ENCODE data around the gene TPMT. TPM values are rescaled to one million over a fixed set of nuclear protein-coding genes. Genes with fewer than 3 reads are reported as not detected.

The TPMT gene
- total RNA-seq, 1 experiment from 2014 or later: 9.7 TPM

DNA sequence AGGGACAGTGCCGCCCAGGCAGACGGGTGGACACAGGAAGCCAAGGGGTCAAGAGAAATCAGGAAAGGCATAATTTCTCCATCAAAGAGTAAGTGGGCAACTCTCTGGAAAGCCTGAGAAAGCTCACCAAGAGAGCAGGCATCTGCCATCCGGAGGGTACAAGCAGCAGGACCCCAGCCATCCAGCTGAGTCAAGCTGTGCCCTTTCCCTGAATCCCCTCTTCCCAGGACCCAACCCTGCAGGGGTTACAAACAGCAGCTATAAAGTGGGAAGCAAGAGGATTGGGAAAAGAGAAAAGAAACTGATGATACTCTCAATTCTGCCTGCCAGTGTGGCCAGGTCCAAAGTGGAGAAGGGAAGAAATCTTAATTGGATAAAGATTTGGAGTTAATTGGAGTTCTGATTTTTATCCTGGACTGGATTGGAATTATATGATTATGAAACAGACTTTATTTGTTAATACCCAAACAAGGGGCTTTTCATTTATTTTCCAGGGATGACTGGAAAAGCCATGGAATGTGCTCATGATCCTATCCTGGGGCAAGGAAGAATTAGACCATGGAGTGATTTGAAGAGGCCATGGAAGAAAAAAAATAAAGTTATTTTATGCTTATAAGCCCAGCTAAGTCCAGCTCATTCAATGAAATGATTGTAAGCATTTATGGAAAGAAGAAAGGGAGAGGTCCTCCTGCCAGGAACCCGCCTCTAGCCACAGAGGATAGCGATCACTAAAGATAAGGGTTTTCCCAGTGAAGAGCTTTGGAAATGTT is 67.3 kb downstream of the TPMT start:
- CTCF ChIA-PET: no interaction called here
- H3K27ac ChIP-seq (ENCODE audit: low read length): no peak overlapping the region
- H3K9me3 ChIP-seq (ENCODE audit: control insufficient read depth, insufficient read depth, low read depth, low read length): no peaks in the 10 kb centered on the region
- H3K36me3 ChIP-seq (ENCODE audit: control insufficient read depth, insufficient read depth, low read length): no peaks in the 10 kb centered on the region
- H3K4me1 ChIP-seq (ENCODE audit: control insufficient read depth, insufficient read depth, low read length): no peaks in the 10 kb centered on the region
- H3K27me3 ChIP-seq (ENCODE audit: control insufficient read depth, insufficient read depth, low read length): no peaks in the 10 kb centered on the region
- in situ Hi-C loops (cut with HindIII; ENCODE audit: low pct_unique_long_range_greater_than_20kb, low sequenced_read_pairs) (no loop called here), intact Hi-C loops (cut with micrococcal nuclease; ENCODE audit: unreplicated experiment) (no loop called here)
- POLR2A ChIA-PET: interaction anchor here (0.6 kb wide), 2 partner anchors 20 to 386 kb away, joined by 3 to 4 read pairs; no protein-coding TSS in a partner anchor
- no peak for DNase-seq (ENCODE audit: low read depth, low spot score)
- BruUV-seq (replicated peaks): no TSS peak
- no peak overlapping the region for H3K4me3 ChIP-seq (ENCODE audit: low read depth in 2 of 2, low read length in 2 of 2)
- TF ChIP-seq TCF7L2 (IDR thresholded peaks at IDR 0.05; ENCODE audit: low read depth, low read length) (no peak), REST (IDR thresholded peaks at IDR 0.05; ENCODE audit: insufficient read depth in 1 of 2, low read depth in 2 of 2, low read length in 1 of 2) (no peak), SIN3A (IDR thresholded peaks at IDR 0.05; ENCODE audit: borderline replicate concordance, insufficient read depth, low read depth, low read length) (no peak), POLR2AphosphoS5 (IDR thresholded peaks at IDR 0.05; ENCODE audit: low read depth, low read length) (no peak)
- TF ChIP-seq, protein P1, sequence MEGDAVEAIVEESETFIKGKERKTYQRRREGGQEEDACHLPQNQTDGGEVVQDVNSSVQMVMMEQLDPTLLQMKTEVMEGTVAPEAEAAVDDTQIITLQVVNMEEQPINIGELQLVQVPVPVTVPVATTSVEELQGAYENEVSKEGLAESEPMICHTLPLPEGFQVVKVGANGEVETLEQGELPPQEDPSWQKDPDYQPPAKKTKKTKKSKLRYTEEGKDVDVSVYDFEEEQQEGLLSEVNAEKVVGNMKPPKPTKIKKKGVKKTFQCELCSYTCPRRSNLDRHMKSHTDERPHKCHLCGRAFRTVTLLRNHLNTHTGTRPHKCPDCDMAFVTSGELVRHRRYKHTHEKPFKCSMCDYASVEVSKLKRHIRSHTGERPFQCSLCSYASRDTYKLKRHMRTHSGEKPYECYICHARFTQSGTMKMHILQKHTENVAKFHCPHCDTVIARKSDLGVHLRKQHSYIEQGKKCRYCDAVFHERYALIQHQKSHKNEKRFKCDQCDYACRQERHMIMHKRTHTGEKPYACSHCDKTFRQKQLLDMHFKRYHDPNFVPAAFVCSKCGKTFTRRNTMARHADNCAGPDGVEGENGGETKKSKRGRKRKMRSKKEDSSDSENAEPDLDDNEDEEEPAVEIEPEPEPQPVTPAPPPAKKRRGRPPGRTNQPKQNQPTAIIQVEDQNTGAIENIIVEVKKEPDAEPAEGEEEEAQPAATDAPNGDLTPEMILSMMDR (IDR thresholded peaks at IDR 0.05): no peak
- no peak for ATAC-seq

GRCh38 chr6:18081025-18081668 is 73.7 kb downstream of the TPMT start:
- BruUV-seq (replicated peaks): no TSS peak
- H3K27me3 ChIP-seq (ENCODE audit: control insufficient read depth, insufficient read depth, low read length): no peaks in the 10 kb centered on the region
- POLR2A ChIA-PET: interaction anchor here (0.9 kb wide), 1 partner anchor 80 kb away, joined by 3 read pairs; no protein-coding TSS in a partner anchor
- TF ChIP-seq SIN3A (IDR thresholded peaks at IDR 0.05; ENCODE audit: borderline replicate concordance, insufficient read depth, low read depth, low read length) (no peak), TCF7L2 (IDR thresholded peaks at IDR 0.05; ENCODE audit: low read depth, low read length) (no peak), REST (IDR thresholded peaks at IDR 0.05; ENCODE audit: insufficient read depth in 1 of 2, low read depth in 2 of 2, low read length in 1 of 2) (no peak), POLR2AphosphoS5 (IDR thresholded peaks at IDR 0.05; ENCODE audit: low read depth, low read length) (no peak)
- TF ChIP-seq, protein P1 (IDR thresholded peaks at IDR 0.05): no peak
- H3K36me3 ChIP-seq (ENCODE audit: control insufficient read depth, insufficient read depth, low read length): no peaks in the 10 kb centered on the region
- DNase-seq (ENCODE audit: low read depth, low spot score) (no peak), ATAC-seq (no peak)
- H3K27ac ChIP-seq (ENCODE audit: low read length): no peak overlapping the region
- no peaks in the 10 kb centered on the region for H3K9me3 ChIP-seq (ENCODE audit: control insufficient read depth, insufficient read depth, low read depth, low read length)
- intact Hi-C loops (cut with micrococcal nuclease; ENCODE audit: unreplicated experiment): no loop called here
- CTCF ChIA-PET: no interaction called here
- in situ Hi-C loops (cut with HindIII; ENCODE audit: low pct_unique_long_range_greater_than_20kb, low sequenced_read_pairs): no loop called here
- no peak overlapping the region for H3K4me3 ChIP-seq (ENCODE audit: low read depth in 2 of 2, low read length in 2 of 2)
- no peaks in the 10 kb centered on the region for H3K4me1 ChIP-seq (ENCODE audit: control insufficient read depth, insufficient read depth, low read length)

Data from Panc1 (cell line).